NCI-H1436 (cell line): ENCODE results near the gene ZNF630.
"Not testable (repeated sequence)": the region's sequence is repeated elsewhere in the genome, so short reads cannot be mapped to it uniquely, and the experiment has no call there.

Experiments used
- DNase-seq: peaks from one replicate; lab custom pipeline; 2025; lab: John Stamatoyannopoulos, UW

The ZNF630 gene

GRCh38 chrX:48028091-48028490 lies 43.3 kb downstream of the ZNF630 start:
- DNase-seq: no peak

GRCh38 chrX:48027545-48027944 lies 43.9 kb downstream of the ZNF630 start:
- not testable (repeated sequence) for DNase-seq

GRCh38 chrX:48025561-48025960 lies 45.9 kb downstream of the ZNF630 start:
- DNase-seq: peak; percentile 21

- DNase-seq: no peak
Measured at GRCh38 chrX:48022738-48023137, 48.7 kb downstream of the ZNF630 start.

- DNase-seq: no peak
Measured at GRCh38 chrX:48022100-48022499, 49.3 kb downstream of the ZNF630 start.

GRCh38 chrX:48021026-48021900 lies 50.2 kb downstream of the ZNF630 start:
- peak; percentile 47 for DNase-seq

GRCh38 chrX:48020472-48020871 lies 51.0 kb downstream of the ZNF630 start:
- DNase-seq: not testable (repeated sequence)

GRCh38 chrX:48019892-48020291 lies 51.5 kb downstream of the ZNF630 start:
- not testable (repeated sequence) for DNase-seq

GRCh38 chrX:48016583-48017310 lies 54.7 kb downstream of the ZNF630 start:
- not testable (repeated sequence) for DNase-seq

- not testable (repeated sequence) for DNase-seq
Measured at GRCh38 chrX:48009445-48009960, 61.9 kb downstream of the ZNF630 start.
